Ramos (cell line): ENCODE data around the gene KRT38.
"Not testable (repeated sequence)": the region's sequence is repeated elsewhere in the genome, so short reads cannot be mapped to it uniquely, and the experiment has no call there.

ENCODE experiments used
- in situ Hi-C: fragments of 300-500 bp; cut with MboI; formaldehyde crosslinking; loops from one replicate; pipeline ENCODE4 v1.14.3; 2022; ENCODE audit warnings: low sequenced_read_pairs; ENCODE audit not compliant: unreplicated experiment

The KRT38 gene

DNA sequence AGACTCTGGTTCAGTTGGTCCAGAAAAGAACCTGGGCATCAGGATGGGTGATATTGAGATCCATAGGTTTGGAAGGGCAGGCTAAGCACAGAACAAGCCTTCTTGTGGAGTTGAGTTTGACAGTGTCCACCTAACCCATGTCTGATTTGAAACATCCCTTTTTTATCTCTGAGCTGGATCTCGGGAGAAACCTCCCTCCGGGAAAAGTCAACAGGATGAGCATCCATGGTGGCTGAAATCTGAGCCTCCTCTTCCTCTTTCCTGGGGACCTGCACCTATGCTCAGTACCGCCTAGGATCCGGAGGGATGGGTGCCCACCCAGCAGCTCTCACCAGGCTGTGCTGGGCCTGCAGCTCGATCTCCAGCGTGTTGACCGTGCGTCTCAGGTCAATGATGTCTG lies 23.0 kb upstream of the KRT38 start:
- in situ Hi-C loops = no loop called here

DNA sequence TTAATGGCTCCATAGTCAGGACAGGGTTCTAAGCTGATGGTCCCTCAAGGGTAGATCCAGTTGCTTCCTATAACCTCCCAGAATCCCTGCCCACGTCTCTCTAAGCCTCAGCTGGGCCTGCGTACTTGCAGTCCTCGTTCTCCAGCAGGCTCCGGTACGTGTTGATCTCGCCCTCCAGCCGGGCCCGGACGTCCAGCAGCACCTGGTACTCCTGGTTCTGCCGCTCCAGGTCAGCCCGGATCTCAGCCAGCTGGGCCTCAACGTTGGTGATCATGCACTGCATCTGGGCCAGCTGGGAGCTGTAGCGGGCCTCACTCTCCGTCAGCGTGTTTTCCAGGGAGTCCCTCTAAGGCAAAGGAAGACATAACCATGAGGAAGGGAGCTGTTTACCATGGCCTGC lies 21.9 kb upstream of the KRT38 start:
- in situ Hi-C loops = no loop called here

DNA sequence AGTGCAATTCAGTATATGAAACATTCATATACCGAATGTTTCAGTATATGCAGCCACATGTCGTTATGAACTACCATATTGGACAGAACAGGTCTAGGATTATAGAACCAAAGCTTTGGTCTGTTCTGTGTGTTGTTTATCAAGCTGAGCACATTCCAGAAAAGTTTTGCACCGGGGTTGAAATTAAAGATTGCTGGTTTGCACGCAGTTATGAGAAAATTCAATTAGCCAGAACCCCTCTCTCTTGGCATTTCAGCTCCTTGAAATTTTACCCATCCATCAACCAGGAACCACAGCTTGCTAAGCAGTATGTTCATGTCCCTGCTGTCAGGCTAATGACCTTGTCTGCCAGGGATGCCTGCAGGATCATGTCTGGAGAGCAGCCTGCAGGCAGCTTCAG lies 16.9 kb upstream of the KRT38 start:
- in situ Hi-C loops = no loop called here

DNA sequence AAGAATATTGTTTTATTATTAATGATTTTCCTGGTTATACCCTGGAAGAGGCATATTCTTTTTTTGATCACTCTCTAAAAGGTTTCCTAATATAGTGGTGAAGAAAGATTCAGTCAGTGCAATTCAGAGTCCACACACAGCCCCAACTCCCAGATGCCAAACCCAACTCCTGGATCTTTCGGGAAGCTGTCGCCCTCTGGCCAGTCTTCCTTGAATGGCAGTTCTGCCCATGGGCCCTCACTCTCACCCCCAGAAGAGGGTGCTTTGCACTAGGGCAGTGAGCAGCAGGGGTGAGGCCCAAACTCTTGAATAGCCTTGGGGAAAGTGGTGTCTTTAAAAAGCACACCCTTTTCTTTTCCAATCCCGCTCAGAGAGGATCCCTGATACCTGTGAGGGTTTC lies 15.4 kb upstream of the KRT38 start:
- in situ Hi-C loops = no loop called here

DNA sequence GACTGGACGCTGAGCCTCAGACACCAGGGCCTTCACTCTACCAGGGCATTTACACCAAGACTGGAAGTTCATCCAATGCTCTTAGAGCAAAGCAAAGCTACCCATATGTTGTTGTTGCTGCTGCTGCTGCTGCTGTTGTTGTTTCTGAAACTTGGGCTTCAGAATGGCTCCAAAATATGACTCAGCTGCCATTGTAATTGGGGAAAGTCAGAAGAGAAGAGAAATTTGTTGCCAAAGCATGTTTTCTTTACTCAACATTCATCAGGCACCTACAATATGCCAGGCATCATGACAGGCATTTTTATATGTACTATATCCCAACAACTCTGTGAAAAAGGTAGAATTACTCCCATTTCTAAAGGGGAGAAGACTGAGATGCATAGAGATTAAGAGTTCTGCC lies 14.5 kb upstream of the KRT38 start:
- in situ Hi-C loops = no loop called here

DNA sequence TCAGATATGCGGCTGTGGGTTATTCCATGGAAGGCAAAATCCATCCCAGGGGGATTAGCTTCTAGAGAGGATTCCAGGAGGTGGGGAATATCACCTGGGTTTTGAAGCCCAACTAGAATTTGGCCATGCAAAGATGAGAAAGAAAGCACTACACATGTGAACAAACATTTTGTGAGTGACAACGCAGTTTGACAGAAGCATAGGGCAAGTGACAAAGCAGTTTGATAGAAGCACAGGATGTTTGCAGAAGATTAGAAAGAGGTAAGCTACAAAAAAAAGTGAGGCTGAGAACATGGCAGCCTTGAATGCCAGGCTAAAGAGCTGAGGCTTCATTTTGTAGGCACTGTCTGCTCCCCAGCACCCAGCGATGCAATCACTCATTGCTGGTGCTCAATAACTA lies 12.3 kb upstream of the KRT38 start:
- in situ Hi-C loops = no loop called here

DNA sequence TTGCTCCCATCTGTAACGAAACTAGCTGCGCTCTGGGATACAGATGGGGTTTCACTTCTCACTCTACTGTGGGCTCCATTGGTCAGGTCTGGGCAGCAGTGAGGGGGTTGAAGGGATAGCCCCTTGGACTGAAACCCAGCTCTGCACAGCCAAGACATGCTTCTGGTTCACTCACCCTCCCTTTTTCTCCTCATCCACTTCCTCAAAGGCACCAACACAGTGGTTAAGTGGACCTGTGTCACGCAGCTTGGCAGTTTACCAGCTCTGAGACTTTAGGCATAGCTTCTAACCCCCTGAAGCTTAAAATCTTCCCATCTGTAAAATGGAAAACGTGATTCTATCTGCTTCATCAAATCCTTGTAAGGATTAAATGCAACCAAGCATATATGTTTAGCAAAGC lies 11.5 kb upstream of the KRT38 start:
- in situ Hi-C loops = no loop called here

DNA sequence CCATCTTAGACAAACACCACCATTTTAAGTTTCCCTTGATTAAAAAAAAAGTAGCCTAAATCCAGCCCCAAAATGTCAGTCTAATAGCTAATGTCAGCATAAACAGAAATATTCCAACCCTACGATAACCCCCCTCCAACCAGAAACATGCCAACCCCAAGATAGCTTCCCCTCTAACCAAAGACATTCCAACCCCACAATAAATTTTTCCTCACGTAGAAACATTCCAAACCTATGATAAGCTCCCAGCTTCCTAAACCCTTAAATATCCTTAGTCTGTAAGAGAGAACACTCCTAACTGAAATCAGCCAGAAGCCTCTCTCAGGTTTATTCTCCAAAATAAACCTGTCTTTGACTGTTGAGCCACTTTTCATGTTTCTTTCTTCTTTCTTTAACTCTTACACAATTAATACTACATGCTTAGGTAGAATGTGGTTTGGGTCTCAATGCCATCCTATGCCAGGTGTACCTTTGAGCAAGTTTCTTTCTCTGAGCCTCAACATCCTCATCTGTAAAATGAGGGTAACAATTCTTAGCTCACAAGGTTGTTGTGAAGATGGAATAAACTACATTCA lies 10.5 kb upstream of the KRT38 start:
- in situ Hi-C loops = no loop called here

DNA sequence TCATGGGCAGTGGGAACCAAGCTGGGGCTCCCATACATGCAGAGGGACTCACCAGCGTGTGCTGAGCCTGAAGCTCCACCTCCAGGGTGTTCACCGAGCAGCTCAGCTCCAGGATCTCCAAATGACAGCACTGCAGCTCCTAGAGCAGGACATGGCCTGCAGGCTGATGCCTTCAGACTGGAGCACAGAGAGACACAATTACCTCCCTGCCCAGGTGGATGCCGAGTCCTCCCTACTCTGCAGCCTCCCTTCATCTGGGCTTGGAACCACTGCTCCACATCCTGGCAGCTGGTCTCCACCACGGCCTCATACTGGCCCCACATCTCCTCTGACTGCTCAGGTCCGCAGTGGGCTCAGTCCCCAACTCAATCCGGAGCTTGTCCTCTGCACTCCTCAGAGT lies 8.2 kb upstream of the KRT38 start:
- in situ Hi-C loops = no loop called here

DNA sequence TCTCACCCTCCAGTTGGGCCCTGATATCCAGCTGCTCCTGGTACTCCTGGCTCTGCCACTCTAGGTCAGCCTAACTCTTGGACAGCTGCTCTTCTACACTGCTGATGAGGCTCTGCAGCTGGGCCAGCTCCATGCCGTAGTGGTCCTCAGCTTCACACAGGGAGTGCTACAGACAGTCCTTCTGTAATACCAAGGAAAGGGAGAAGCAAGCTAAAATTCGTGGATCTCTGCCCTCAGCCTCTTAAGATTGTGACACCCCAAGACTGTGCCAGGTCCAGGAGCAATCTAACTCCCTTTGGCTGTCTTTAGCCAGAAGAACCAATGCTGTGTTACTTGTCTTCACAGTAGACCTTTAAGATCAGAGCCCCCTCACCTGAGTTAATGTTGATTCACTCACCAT lies 7.7 kb upstream of the KRT38 start:
- in situ Hi-C loops = no loop called here

DNA sequence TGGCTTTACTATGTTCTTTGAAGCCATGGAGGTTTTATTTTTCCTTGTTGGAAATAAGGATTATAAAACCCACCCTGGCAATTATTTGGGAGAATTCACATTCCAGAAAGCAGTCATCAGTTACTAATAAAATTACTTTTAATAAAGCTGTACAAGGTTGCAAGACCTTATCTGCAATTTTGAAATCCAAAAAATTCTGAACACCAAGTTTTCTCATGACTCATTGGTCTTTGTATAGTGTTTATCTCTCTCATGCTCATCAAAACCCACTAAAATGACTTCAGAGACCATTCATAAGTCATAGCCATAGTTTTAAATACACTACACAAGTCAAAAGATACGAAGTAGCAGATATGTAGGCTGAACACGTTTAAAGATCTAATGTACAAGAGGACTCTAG lies 6.0 kb upstream of the KRT38 start:
- in situ Hi-C loops = no loop called here

DNA sequence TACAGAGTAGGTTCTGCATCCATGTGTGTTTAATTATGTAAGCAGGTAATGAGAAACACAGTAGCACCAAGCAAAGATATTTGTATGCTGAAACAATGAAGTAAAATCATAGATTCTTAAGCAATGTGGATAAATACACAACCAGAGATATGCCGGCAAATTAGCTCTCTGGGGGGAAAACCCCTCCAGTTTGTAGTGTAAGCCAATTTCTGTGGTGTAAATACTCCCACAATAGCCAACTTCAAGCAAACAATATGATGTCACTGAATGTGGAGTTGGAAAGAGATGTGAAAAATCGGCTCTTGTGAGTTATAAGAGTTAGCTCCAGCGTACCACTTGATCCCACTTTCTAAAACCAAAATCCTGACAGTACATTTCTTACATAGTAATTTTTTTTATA lies 3.9 kb upstream of the KRT38 start:
- in situ Hi-C loops = no loop called here

DNA sequence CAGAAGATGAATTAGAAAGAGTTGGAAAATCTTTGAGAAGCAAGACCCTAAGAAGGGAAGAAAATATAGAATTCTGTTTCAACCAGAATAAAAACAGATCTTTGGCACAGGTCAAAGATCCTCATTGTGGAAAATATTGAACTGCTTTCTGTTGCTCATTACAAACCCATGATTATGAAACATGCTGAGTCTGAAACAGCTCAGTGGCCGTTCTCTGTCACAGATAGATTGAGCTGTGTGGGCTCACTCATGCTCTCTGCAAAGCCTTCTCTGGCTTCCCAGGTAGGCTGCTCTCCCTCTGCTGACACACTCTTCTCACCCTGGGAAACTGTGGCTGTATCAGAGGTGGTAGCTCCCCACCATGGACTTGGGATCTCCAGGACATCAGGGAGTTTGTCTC lies 3.4 kb upstream of the KRT38 start:
- in situ Hi-C loops = no loop called here

DNA sequence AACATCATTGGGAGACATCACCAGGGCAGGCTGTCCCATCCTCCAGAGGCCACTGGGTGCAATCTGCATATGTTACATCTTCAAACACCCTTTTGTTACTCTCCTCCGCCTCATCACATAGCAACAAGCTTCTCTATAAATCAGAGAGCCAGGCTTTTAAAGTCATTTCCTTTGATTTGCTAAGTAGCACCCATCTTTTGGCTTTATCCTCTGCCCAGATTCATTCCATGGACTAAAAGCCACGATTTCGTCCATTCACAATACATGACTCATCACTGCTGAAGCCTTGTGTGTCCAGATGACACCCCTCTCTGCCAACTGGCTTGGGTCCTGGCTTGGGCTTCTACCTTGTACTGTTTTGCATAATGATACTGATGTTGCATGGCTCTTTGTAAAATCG lies 2.0 kb upstream of the KRT38 start:
- in situ Hi-C loops = no loop called here

DNA sequence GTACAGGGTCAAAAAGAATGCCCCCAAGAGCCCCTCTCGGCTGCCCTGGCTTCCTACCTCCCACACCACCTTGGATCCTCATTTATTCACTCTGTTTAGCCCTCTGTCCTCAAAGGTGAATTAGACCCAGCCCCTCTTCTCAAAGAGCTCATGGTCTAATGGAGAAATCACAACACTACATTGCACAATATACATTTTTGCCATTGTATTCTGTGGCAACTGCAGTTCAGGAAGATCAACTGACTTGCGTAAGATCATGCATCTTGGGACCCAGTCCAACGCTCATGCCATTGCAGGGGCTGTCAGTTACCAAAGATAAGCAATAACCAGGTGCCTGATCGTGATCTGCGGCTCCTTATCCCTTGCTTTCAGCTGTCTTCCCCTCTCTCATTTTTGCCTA lies 1.4 kb downstream of the KRT38 start:
- in situ Hi-C loops = no loop called here

DNA sequence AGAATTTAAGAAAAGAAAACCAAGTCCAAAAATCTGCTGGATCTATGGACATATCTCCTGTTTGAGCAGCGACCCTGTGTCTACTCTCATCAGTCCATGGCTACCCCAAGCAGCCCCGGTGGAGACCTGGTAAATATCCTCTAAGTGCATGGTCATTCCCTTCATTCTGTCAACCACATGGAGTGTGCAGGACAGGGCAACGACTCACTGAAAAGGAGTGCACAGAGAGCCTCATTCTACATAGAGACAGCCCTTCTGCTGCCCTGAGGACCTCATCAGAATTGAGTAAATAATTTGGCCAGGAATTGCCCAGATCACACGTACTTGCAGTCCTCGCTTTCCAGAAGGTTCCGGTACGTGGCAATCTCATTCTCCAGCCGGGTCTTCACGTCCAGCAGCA lies 3.0 kb downstream of the KRT38 start:
- in situ Hi-C loops = no loop called here

DNA sequence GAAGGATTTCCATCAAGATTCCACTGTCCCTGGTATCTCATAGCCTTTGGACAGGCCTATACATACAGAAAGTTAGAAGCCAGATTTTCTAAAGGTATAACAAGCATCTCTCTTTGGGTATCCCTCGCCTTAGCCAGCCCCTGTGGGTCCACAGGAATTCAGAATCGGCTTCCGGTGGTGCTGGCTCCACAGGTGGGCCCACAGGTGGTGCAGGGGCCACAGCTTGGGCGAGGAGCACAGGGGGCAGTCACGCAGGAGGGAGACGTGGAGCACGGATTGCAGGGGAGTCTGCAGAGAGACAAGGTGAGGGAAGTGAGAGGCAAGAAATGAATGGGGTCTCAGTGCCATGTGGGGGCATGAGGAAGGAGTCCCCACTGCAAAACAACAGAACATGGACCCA lies 3.5 kb downstream of the KRT38 start:
- in situ Hi-C loops = no loop called here

DNA sequence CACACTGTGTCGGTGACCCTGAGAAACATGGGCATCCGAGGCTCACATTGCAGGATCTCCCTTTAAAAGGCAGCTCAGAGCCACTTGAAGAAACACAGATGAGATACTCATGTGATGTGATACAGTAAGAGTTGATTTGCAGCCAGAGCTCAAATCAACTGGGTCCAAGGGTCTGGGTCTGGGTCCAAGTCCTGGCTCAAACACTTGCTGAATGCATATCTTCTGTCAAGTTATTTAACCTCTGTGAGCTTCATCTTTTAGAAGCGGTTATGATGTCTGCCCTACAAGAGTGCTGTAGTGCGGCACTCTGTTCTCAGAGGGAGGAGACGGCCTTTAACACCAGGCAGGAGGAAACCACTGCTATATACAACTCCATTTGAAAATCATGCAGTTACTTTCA lies 6.4 kb downstream of the KRT38 start:
- in situ Hi-C loops = no loop called here

DNA sequence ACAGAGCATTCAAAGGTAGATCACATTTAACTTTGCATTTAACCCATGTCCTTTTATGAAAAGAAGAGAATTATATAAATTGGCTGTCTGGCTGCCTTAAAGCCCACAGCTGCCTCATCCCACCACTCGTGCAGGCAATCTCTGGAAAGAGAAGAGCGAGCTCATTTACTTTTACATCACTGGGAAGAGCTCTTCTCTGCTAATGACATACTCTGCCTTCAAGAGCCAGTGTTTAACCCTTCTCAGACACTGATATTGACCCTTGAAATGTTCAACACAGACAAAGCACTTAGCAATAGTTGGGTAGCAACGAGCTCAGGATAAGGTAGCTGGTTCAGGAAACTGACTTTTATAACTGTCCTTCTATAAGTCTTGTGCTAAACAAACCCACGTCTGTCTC lies 6.8 kb downstream of the KRT38 start:
- in situ Hi-C loops = no loop called here

DNA sequence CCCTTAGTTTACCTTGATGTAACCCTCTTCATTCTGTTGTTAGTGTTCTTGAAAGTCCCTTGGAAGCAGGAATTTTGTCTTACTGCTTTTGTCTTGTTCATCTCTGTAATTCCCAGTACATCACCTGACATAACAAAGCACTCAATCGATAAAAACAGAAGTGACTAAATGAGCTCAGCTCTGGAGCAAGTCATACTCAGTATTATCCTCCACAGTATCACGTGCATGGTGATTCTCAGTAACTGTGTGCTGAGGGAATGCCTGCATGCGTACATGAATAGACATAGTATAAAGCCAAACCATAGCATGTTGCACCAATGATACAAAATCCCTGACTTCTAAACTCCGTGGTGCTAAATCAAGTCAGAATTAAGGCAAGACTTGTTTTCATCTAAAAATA lies 7.2 kb downstream of the KRT38 start:
- in situ Hi-C loops = no loop called here

DNA sequence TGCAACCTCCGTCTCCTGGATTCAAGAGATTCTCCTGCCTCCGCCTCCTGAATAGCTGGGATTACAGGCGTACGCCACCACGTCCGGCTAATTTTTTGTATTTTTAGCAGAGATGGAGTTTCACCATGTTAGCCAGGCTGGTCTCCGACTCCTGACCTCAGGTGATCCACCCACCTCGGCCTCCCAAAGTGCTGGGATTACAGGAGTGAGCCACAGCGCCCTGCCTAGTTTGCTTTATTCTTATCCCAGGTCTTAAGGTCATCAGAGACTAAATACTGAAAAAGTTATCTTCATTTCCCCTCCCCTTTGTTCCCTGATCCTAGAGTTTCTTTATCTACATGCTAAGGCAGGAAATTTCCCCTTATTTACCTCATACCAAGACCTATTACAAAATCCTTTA lies 10.4 kb downstream of the KRT38 start:
- in situ Hi-C loops = not testable (repeated sequence)

DNA sequence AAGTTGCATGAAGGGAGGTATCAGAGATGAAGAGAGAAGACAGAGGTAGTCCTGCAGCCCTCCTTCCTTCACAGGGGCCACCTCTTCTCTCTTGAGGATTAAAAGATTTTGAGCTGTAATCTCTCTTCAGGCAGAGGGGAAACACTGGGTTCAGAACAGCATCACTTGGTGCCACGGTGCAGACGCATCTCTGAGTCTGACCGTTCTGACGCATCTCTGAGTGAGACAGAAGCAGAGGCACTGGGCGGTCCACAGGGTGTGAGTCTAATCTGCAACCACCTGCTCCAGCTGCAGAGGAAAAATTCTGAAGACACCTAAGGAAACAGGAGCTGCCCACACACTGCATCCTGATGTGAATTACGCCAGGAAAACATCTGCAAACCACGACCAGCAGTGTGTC lies 11.1 kb downstream of the KRT38 start:
- in situ Hi-C loops = no loop called here

DNA sequence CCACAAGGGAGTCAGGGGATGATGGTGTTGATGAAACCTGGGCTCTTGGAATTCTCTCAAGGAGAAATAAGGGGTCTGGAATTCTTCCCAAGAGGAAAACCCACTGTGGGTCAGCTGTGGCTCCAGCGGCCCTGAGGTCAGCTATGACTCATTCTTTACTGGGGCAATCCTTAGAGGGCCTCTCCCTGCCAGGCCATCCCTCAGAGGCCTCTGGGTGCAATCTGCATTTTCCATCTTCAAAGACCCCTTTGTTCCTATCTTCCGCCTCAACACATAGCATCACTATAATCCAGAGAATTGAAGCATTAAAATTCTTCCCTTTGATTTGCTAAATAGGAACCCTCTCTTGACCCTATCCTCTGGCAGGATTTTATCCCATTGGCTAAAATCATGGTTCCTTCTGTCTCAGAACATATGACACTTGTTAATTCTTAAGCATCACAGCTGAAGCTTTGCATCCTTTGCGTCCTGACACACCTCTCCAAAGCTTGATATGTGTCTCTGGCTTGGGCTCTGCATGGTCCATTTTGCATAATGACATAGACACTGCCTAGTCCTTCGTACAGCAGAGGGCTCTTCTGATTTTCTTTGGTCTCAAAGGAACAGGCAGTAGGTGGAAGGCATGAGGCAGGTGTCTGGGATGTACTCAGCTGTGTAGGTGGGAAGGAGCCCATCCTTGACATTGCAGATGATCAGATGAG lies 12.0 kb downstream of the KRT38 start:
- in situ Hi-C loops = no loop called here
